ENCODE results near the gene NOL11.
A peak's percentile ranks its signal among the peaks of the same experiment; 100 is the strongest.

The NOL11 gene

GRCh38 chr17:67682196-67682595 is 35.5 kb upstream of the NOL11 start:
- H2AFZ ChIP-seq, result no peak overlapping the region
- peaks cover 10% of the 10 kb centered on the region for H3K4me1 ChIP-seq
- H3K9ac ChIP-seq, result no peak overlapping the region
- no peak overlapping the region for H3K4me2 ChIP-seq (ENCODE audit: low read length)
- no peak for TF ChIP-seq CTCF (IDR thresholded peaks at IDR 0.05)
- no peak overlapping the region for H3K4me3 ChIP-seq (ENCODE audit: low read depth, low read length)
- H3K79me2 ChIP-seq, result no peaks in the 10 kb centered on the region
- no peaks in the 10 kb centered on the region for H3K9me3 ChIP-seq (ENCODE audit: control insufficient read depth, low read length)
- no peak overlapping the region for H3K27ac ChIP-seq
- no peaks in the 10 kb centered on the region for H3K27me3 ChIP-seq (ENCODE audit: control insufficient read depth, insufficient read depth, low read length)
- no peaks in the 10 kb centered on the region for H3K36me3 ChIP-seq (ENCODE audit: control insufficient read depth, insufficient read depth, low read length)

- H3K9me3 ChIP-seq (ENCODE audit: control insufficient read depth, low read length), result no peaks in the 10 kb centered on the region
- no peaks in the 10 kb centered on the region for H3K27me3 ChIP-seq (ENCODE audit: control insufficient read depth, insufficient read depth, low read length)
- H3K36me3 ChIP-seq (ENCODE audit: control insufficient read depth, insufficient read depth, low read length), result no peaks in the 10 kb centered on the region
- no peak overlapping the region for H3K27ac ChIP-seq
- H3K4me3 ChIP-seq (ENCODE audit: low read depth, low read length), result no peak overlapping the region
- no peaks in the 10 kb centered on the region for H3K79me2 ChIP-seq
- no peak overlapping the region for H3K9ac ChIP-seq
- TF ChIP-seq CTCF (IDR thresholded peaks at IDR 0.05), result no peak
- H2AFZ ChIP-seq, result no peak overlapping the region
- peaks cover 10% of the 10 kb centered on the region for H3K4me1 ChIP-seq
- H3K4me2 ChIP-seq (ENCODE audit: low read length), result no peak overlapping the region
These were observed 32.4 kb upstream of the NOL11 start for GRCh38 chr17:67685351-67685750.

- Histone ChIP-seq H3K27ac (no peak overlapping the region), H3K9me3 (ENCODE audit: control insufficient read depth, low read length) (no peaks in the 10 kb centered on the region), H3K4me2 (ENCODE audit: low read length) (no peak overlapping the region), H3K4me1 (peaks cover 10% of the 10 kb centered on the region), H2AFZ (peak overlapping the region; percentile 48), H3K27me3 (ENCODE audit: control insufficient read depth, insufficient read depth, low read length) (no peaks in the 10 kb centered on the region), H3K79me2 (no peaks in the 10 kb centered on the region), H3K9ac (no peak overlapping the region), H3K36me3 (ENCODE audit: control insufficient read depth, insufficient read depth, low read length) (no peaks in the 10 kb centered on the region), H3K4me3 (ENCODE audit: low read depth, low read length) (no peak overlapping the region)
- TF ChIP-seq CTCF (IDR thresholded peaks at IDR 0.05), result no peak
These were observed 31.5 kb upstream of the NOL11 start for GRCh38 chr17:67686241-67686640.

GRCh38 chr17:67687511-67687910 is 30.2 kb upstream of the NOL11 start:
- no peaks in the 10 kb centered on the region for H3K36me3 ChIP-seq (ENCODE audit: control insufficient read depth, insufficient read depth, low read length)
- no peak for TF ChIP-seq CTCF (IDR thresholded peaks at IDR 0.05)
- H3K27me3 ChIP-seq (ENCODE audit: control insufficient read depth, insufficient read depth, low read length), result no peaks in the 10 kb centered on the region
- peaks cover 10% of the 10 kb centered on the region for H3K4me1 ChIP-seq
- no peak overlapping the region for H3K4me3 ChIP-seq (ENCODE audit: low read depth, low read length)
- H3K27ac ChIP-seq, result no peak overlapping the region
- no peak overlapping the region for H2AFZ ChIP-seq
- no peaks in the 10 kb centered on the region for H3K79me2 ChIP-seq
- no peaks in the 10 kb centered on the region for H3K9me3 ChIP-seq (ENCODE audit: control insufficient read depth, low read length)
- no peak overlapping the region for H3K4me2 ChIP-seq (ENCODE audit: low read length)
- no peak overlapping the region for H3K9ac ChIP-seq

- H3K4me2 ChIP-seq (ENCODE audit: low read length), result no peak overlapping the region
- peak; percentile 87 for TF ChIP-seq CTCF (IDR thresholded peaks at IDR 0.05)
- no peak overlapping the region for H3K27ac ChIP-seq
- H3K9me3 ChIP-seq (ENCODE audit: control insufficient read depth, low read length), result no peaks in the 10 kb centered on the region
- no peaks in the 10 kb centered on the region for H3K27me3 ChIP-seq (ENCODE audit: control insufficient read depth, insufficient read depth, low read length)
- H3K79me2 ChIP-seq, result no peaks in the 10 kb centered on the region
- no peaks in the 10 kb centered on the region for H3K36me3 ChIP-seq (ENCODE audit: control insufficient read depth, insufficient read depth, low read length)
- peaks cover 10% of the 10 kb centered on the region for H3K4me1 ChIP-seq
- no peak overlapping the region for H3K4me3 ChIP-seq (ENCODE audit: low read depth, low read length)
- no peak overlapping the region for H2AFZ ChIP-seq
- no peak overlapping the region for H3K9ac ChIP-seq
These were observed 28.1 kb upstream of the NOL11 start for GRCh38 chr17:67689534-67690177.

Data from parathyroid adenoma (tissue), 2 donors.